Neural progenitor cell (in vitro differentiated cells): ENCODE measurements around the gene WDR72. TPM values are rescaled to one million over a fixed set of nuclear protein-coding genes. Genes with fewer than 3 reads are reported as not detected.

Experiments
- DNase-seq: peaks from one replicate; pipeline ENCODE4 v3.0.0-alpha.2; 2016; ENCODE audit warnings: low spot score
- H2AFZ ChIP-seq: fragments of 200-600 bp; sonication (generic); replicated peaks from 2 replicates; pipeline ENCODE4 v1.6.1; 2016; ENCODE audit warnings: antibody characterized with exemption
- H3F3A ChIP-seq: fragments of 200-600 bp; sonication (generic); 2 replicates; pipeline ENCODE4 v1.6.1; 2016; ENCODE audit warnings: antibody characterized with exemption, low read depth
- H3K27ac ChIP-seq: fragments of 200-600 bp; sonication (generic); 2 replicates; pipeline ENCODE4 v1.5.1; 2016; ENCODE audit warnings: mild to moderate bottlenecking
- H3K27me3 ChIP-seq: fragments of 200-600 bp; sonication (generic); 2 replicates; pipeline ENCODE4 v1.6.1; 2016; ENCODE audit warnings: mild to moderate bottlenecking, moderate library complexity
- H3K36me3 ChIP-seq: fragments of 200-600 bp; sonication (generic); 2 replicates; pipeline ENCODE4 v1.5.1; 2016
- H3K4me1 ChIP-seq: fragments of 200-600 bp; sonication (generic); 2 replicates; pipeline ENCODE4 v1.6.1; 2016; ENCODE audit warnings: mixed run types
- H3K4me2 ChIP-seq: fragments of 200-600 bp; sonication (generic); 2 replicates; pipeline ENCODE4 v1.6.1; 2016
- H3K4me3 ChIP-seq: fragments of 200-600 bp; sonication (generic); 2 replicates; pipeline ENCODE4 v1.5.1; 2016
- H3K79me2 ChIP-seq: fragments of 200-600 bp; sonication (generic); 2 replicates; pipeline ENCODE4 v1.6.1; 2016; ENCODE audit warnings: low read depth
- H3K9ac ChIP-seq: fragments of 200-600 bp; sonication (generic); 2 replicates; pipeline ENCODE4 v1.6.1; 2016
- H3K9me3 ChIP-seq: fragments of 200-600 bp; sonication (generic); 2 replicates; pipeline ENCODE4 v1.5.1; 2016; ENCODE audit warnings: low read depth
- H4K20me1 ChIP-seq: fragments of 200-600 bp; sonication (generic); 2 replicates; pipeline ENCODE4 v1.6.1; 2016; ENCODE audit warnings: low read depth
- H3K27ac Mint-ChIP-seq: 3 replicates; pipeline ENCODE4 v1.8.0; 2021; ENCODE audit warnings: mixed read lengths
- H3K27me3 Mint-ChIP-seq: 2 replicates; pipeline ENCODE4 v1.8.0; 2022; ENCODE audit warnings: low read depth, mild to moderate bottlenecking, inconsistent platforms, moderate library complexity, mixed read lengths; ENCODE audit not compliant: insufficient read depth
- H3K36me3 Mint-ChIP-seq: 3 replicates; pipeline ENCODE4 v1.8.0; 2021; ENCODE audit warnings: mixed read lengths
- H3K4me1 Mint-ChIP-seq: 3 replicates; pipeline ENCODE4 v1.8.0; 2021; ENCODE audit warnings: mixed read lengths
- H3K4me3 Mint-ChIP-seq: 3 replicates; pipeline ENCODE4 v1.8.0; 2021; ENCODE audit warnings: mild to moderate bottlenecking, moderate library complexity, mixed read lengths
- H3K9me3 Mint-ChIP-seq: 3 replicates; pipeline ENCODE4 v1.8.0; 2020; ENCODE audit warnings: mixed read lengths
- EZH2 ChIP-seq: fragments of 200-600 bp; sonication (generic); IDR thresholded peaks from 2 replicates; pipeline ENCODE4 v1.6.1; 2017; ENCODE audit warnings: antibody characterized with exemption, mild to moderate bottlenecking, moderate library complexity
- EZH2phosphoT487 ChIP-seq: fragments of 200-600 bp; sonication (generic); IDR thresholded peaks from 2 replicates; pipeline ENCODE4 v1.6.1; 2017; ENCODE audit warnings: antibody characterized with exemption
- total RNA-seq: library from RNA; depleted of rRNA; stranded (reverse); fragments of >200 nt; gene quantifications from 2 replicates; pipeline ENCODE4 v1.2.3, GENCODE V29; 2015; ENCODE audit warnings: low replicate concordance
- TF ChIP-seq, protein P1 (sequence below): fragments of 200-600 bp; sonication (generic); IDR thresholded peaks from 2 replicates; pipeline ENCODE4 v1.5.1; 2017; ENCODE audit warnings: antibody characterized with exemption, mild to moderate bottlenecking

The WDR72 gene
- total RNA-seq, 1 donor from 2014 or later: 4.6 TPM

DNA sequence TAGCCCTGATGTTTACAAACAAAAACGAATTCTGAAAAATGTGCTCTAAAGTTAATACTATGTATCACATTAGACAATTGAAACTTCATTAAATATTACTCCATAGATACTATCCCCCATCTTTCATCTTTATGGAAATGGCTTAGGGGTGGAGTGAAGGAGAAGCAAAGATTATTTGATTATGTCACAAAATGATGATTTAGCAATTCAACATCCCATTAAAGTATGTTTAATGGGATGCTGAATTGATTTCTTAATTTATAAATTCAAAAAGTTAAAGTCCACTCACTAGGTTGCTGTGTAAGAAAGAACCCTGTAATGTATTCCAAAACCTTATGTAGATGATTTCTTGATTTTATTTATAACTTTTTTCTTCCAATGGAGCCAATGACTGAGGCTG, 201.1 kb downstream of the WDR72 start:
- H2AFZ ChIP-seq: no peak overlapping the region
- no peaks in the 10 kb centered on the region for H3F3A ChIP-seq
- H3K27ac ChIP-seq: no peak overlapping the region
- no peaks in the 10 kb centered on the region for H3K9me3 ChIP-seq
- no peaks in the 10 kb centered on the region for H3K36me3 ChIP-seq
- no peaks in the 10 kb centered on the region for H3K27me3 ChIP-seq
- H3K9ac ChIP-seq: no peak overlapping the region
- H3K4me3 ChIP-seq: no peak overlapping the region
- Mint-ChIP-seq H3K27ac (no peak overlapping the region), H3K4me1 (peaks cover 43% of the 10 kb centered on the region), H3K4me3 (no peak overlapping the region), H3K27me3 (peaks cover 2% of the 10 kb centered on the region), H3K9me3 (no peaks in the 10 kb centered on the region), H3K36me3 (peaks cover 2% of the 10 kb centered on the region)
- no peak for DNase-seq
- peaks cover 9% of the 10 kb centered on the region for H3K4me1 ChIP-seq
- TF ChIP-seq, protein P1, sequence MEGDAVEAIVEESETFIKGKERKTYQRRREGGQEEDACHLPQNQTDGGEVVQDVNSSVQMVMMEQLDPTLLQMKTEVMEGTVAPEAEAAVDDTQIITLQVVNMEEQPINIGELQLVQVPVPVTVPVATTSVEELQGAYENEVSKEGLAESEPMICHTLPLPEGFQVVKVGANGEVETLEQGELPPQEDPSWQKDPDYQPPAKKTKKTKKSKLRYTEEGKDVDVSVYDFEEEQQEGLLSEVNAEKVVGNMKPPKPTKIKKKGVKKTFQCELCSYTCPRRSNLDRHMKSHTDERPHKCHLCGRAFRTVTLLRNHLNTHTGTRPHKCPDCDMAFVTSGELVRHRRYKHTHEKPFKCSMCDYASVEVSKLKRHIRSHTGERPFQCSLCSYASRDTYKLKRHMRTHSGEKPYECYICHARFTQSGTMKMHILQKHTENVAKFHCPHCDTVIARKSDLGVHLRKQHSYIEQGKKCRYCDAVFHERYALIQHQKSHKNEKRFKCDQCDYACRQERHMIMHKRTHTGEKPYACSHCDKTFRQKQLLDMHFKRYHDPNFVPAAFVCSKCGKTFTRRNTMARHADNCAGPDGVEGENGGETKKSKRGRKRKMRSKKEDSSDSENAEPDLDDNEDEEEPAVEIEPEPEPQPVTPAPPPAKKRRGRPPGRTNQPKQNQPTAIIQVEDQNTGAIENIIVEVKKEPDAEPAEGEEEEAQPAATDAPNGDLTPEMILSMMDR: no peak
- TF ChIP-seq EZH2 (no peak), EZH2phosphoT487 (no peak)
- H4K20me1 ChIP-seq: no peaks in the 10 kb centered on the region
- no peak overlapping the region for H3K4me2 ChIP-seq
- no peaks in the 10 kb centered on the region for H3K79me2 ChIP-seq

DNA sequence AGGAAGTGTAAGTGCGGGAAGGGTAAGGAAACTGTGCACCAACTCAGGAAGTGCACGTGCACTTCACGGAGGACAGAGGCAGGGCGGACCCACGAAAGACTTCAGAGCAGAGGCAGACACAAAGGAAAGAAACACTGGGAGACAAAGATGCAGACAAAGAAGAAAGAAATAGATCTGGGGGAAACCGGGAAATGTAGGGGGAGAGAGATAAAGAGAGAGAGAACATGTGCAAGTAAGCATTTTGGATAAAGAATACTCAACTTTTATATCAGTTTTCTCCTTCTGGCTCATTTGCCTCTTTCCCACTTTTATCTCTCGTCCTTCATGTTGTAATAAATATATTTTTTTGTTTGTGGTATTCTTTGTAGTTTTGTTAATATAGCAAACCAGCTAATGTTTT, 204.2 kb downstream of the WDR72 start:
- no peak for DNase-seq
- Histone ChIP-seq H4K20me1 (no peaks in the 10 kb centered on the region), H3K36me3 (no peaks in the 10 kb centered on the region), H3K27me3 (no peaks in the 10 kb centered on the region), H3K4me2 (no peak overlapping the region), H3K9me3 (no peaks in the 10 kb centered on the region), H3K9ac (no peak overlapping the region), H2AFZ (no peak overlapping the region), H3K79me2 (no peaks in the 10 kb centered on the region), H3K27ac (no peak overlapping the region), H3F3A (no peaks in the 10 kb centered on the region), H3K4me1 (peaks cover 9% of the 10 kb centered on the region), H3K4me3 (no peak overlapping the region)
- no peak overlapping the region for H3K27ac Mint-ChIP-seq
- H3K36me3 Mint-ChIP-seq: peaks cover 2% of the 10 kb centered on the region
- no peak overlapping the region for H3K4me3 Mint-ChIP-seq
- peaks cover 30% of the 10 kb centered on the region for H3K4me1 Mint-ChIP-seq
- TF ChIP-seq EZH2 (no peak), EZH2phosphoT487 (no peak)
- TF ChIP-seq, protein P1: no peak
- no peaks in the 10 kb centered on the region for H3K9me3 Mint-ChIP-seq
- H3K27me3 Mint-ChIP-seq: peaks cover 3% of the 10 kb centered on the region

DNA sequence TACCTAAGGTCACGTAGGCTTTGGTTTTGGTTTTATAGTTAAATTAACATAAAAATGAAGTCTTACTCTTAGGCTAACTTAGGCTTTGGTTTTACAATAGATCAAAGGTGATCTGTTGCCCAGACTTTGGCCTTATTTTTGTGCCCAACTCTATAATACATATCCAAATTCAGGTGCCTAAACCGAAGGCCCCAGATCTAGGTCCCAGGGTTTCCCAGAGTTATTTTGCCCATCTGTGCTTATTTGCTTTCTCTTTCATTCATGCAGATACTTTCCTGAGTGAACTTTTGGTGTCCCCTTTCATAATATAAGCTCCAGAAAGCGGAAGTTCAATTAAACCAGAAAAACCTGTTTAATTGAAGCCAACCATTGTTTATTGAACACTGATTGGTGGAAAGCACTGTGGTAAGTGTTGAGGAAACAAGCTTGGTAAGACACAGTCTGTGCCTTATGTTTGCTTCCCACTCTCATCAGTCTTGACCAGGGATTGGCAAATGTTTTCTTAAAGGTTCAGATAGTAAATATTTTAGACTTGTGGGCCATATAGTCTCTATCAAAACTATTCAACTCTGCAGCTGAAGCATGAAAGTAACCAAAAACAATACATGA, 209.7 kb downstream of the WDR72 start:
- no peak overlapping the region for H3K4me3 Mint-ChIP-seq
- Histone ChIP-seq H3K4me3 (no peak overlapping the region), H3K27ac (no peak overlapping the region), H3F3A (no peaks in the 10 kb centered on the region), H3K9ac (no peak overlapping the region), H3K36me3 (no peaks in the 10 kb centered on the region), H3K79me2 (no peaks in the 10 kb centered on the region), H3K4me1 (peaks cover 4% of the 10 kb centered on the region), H3K9me3 (no peaks in the 10 kb centered on the region), H4K20me1 (no peaks in the 10 kb centered on the region), H3K27me3 (no peaks in the 10 kb centered on the region), H2AFZ (no peak overlapping the region), H3K4me2 (no peak overlapping the region)
- no peak for DNase-seq
- no peak overlapping the region for H3K27ac Mint-ChIP-seq
- TF ChIP-seq EZH2 (no peak), EZH2phosphoT487 (no peak)
- TF ChIP-seq, protein P1: no peak
- peaks cover 2% of the 10 kb centered on the region for H3K36me3 Mint-ChIP-seq
- H3K27me3 Mint-ChIP-seq: peaks cover 2% of the 10 kb centered on the region
- H3K4me1 Mint-ChIP-seq: peaks cover 32% of the 10 kb centered on the region
- H3K9me3 Mint-ChIP-seq: no peaks in the 10 kb centered on the region
